Activated CD4-positive, alpha-beta T cell treated with anti-CD3 and anti-CD28 coated beads for 36 hours (primary cell): Measurements from ENCODE around the gene CD247. TPM values are rescaled to one million over a fixed set of nuclear protein-coding genes. Genes with fewer than 3 reads are reported as not detected.

Experiments used
- ATAC-seq: fragments of 200-7000 bp; cut with Tn5 transposase; one replicate; pipeline ENCODE4 v1.10.0; 2021; ENCODE audit warnings: mild to moderate bottlenecking, moderate library complexity
- CTCF ChIA-PET: fragments of 350-600 bp; sonication (Branson Sonifier 250); formaldehyde crosslinking; loops from one replicate; lab custom pipeline; 2021; ENCODE audit warnings: antibody characterized with exemption; lab: Charles Lee
- POLR2A ChIA-PET: fragments of 350-600 bp; sonication (Branson Sonifier 250); formaldehyde crosslinking; loops from one replicate; lab custom pipeline; 2021; ENCODE audit warnings: antibody characterized with exemption, inconsistent platforms; lab: Charles Lee
- DNase-seq: peaks from one replicate; pipeline ENCODE4 v3.0.0-alpha.2; 2020
- H3K27ac Mint-ChIP-seq: one replicate; pipeline ENCODE4 v1.8.0; 2021; ENCODE audit warnings: mixed read lengths
- H3K27me3 Mint-ChIP-seq: one replicate; pipeline ENCODE4 v1.8.0; 2021; ENCODE audit warnings: mixed read lengths
- H3K36me3 Mint-ChIP-seq: one replicate; pipeline ENCODE4 v1.8.0; 2021; ENCODE audit warnings: low read depth, mixed read lengths
- H3K4me1 Mint-ChIP-seq: one replicate; pipeline ENCODE4 v1.8.0; 2021; ENCODE audit warnings: mixed read lengths
- H3K4me3 Mint-ChIP-seq: one replicate; pipeline ENCODE4 v1.8.0; 2021; ENCODE audit warnings: mild to moderate bottlenecking, moderate library complexity, mixed read lengths
- H3K9me3 Mint-ChIP-seq: one replicate; pipeline ENCODE4 v1.8.0; 2021; ENCODE audit warnings: low read depth, mixed read lengths
- intact Hi-C, 2 experiments: fragments of 100-400 bp; cut with DNase I in 1 of 2; cut with micrococcal nuclease in 1 of 2; formaldehyde crosslinking; loops; one replicate each; pipeline versions ENCODE4 v1.14.2 to v1.15.1; 2022 to 2024; cut with DNase I, micrococcal nuclease
- total RNA-seq, 2 experiments: library from RNA; stranded (reverse); gene quantifications; one replicate each; pipeline ENCODE4 v1.2.3, GENCODE V29; 2021

The CD247 gene
- total RNA-seq, 2 experiments from 2014 or later, result 149 TPM

- Mint-ChIP-seq H3K27ac (peak overlapping the region; percentile 38), H3K27me3 (no peaks in the 10 kb centered on the region), H3K4me1 (peaks cover 33% of the 10 kb centered on the region), H3K4me3 (peak overlapping the region; percentile 77), H3K36me3 (no peaks in the 10 kb centered on the region), H3K9me3 (no peaks in the 10 kb centered on the region)
- CTCF ChIA-PET, result interaction anchor here (0.6 to 2.9 kb wide), 24 partner anchors 10 to 588 kb away, joined by 3 to 21 read pairs (median 4); no protein-coding TSS in a partner anchor
- ATAC-seq, result peak; percentile 16
- DNase-seq, result peak; percentile 10
- POLR2A ChIA-PET, result interaction anchor here (0.8 to 1.0 kb wide), 5 partner anchors 11 to 333 kb away, joined by 3 to 6 read pairs (median 5); partner anchors contain the start of gene POU2F1
- intact Hi-C loops, result loop anchor here (5.0 to 10.0 kb wide), 4 partner anchors 78 to 677 kb away; partner anchors contain the start of genes RCSD1 (in 1 of the 2) and TADA1 (in 1 of the 2)
These were observed 35.9 kb upstream of the CD247 start for GRCh38 chr1:167554028-167554779.

- no peaks in the 10 kb centered on the region for H3K36me3 Mint-ChIP-seq
- no peaks in the 10 kb centered on the region for H3K27me3 Mint-ChIP-seq
- H3K4me1 Mint-ChIP-seq, result peaks cover 33% of the 10 kb centered on the region
- intact Hi-C loops, result loop anchor here (1.0 to 10.0 kb wide), 9 partner anchors 36 to 676 kb away; partner anchors contain the start of genes POU2F1 (in 1 of the 2), RCSD1 (in 1 of the 2) and TADA1 (in 1 of the 2)
- H3K27ac Mint-ChIP-seq, result peak within 1 kb of the TSS; percentile 38
- ChIA-PET CTCF (interaction anchor here (0.6 to 3.4 kb wide), 29 partner anchors 9 to 587 kb away, joined by 3 to 21 read pairs (median 4); no protein-coding TSS in a partner anchor), POLR2A (interaction anchor here (0.5 to 1.0 kb wide), 6 partner anchors 12 to 333 kb away, joined by 3 to 6 read pairs (median 4); partner anchors contain the start of gene POU2F1)
- peak; percentile 100 for ATAC-seq
- no peaks in the 10 kb centered on the region for H3K9me3 Mint-ChIP-seq
- H3K4me3 Mint-ChIP-seq, result peak within 1 kb of the TSS; percentile 77
- peak; percentile 94 for DNase-seq
These were observed 35.1 kb upstream of the CD247 start, which contains the start of gene CREG1 for GRCh38 chr1:167553136-167554027. TSS of gene CREG1 (minus strand) at chr1:167553762.

GRCh38 chr1:167551362-167551761 is 33.0 kb upstream of the CD247 start:
- Mint-ChIP-seq H3K36me3 (peaks cover 4% of the 10 kb centered on the region), H3K4me1 (peaks cover 35% of the 10 kb centered on the region), H3K4me3 (no peak overlapping the region), H3K27me3 (no peaks in the 10 kb centered on the region), H3K27ac (no peak overlapping the region), H3K9me3 (no peaks in the 10 kb centered on the region)
- intact Hi-C loops, result loop anchor here (5.0 to 10.0 kb wide), 4 partner anchors 81 to 674 kb away; partner anchors contain the start of genes RCSD1 (in 1 of the 2) and TADA1 (in 1 of the 2)
- CTCF ChIA-PET, result interaction anchor here (1.2 to 3.4 kb wide), 5 partner anchors 11 to 282 kb away, joined by 3 to 36 read pairs (median 5); no protein-coding TSS in a partner anchor
- DNase-seq (no peak), ATAC-seq (no peak)
- POLR2A ChIA-PET, result interaction anchor here (0.5 kb wide), 1 partner anchor 116 kb away, joined by 3 read pairs; no protein-coding TSS in a partner anchor

- no peak overlapping the region for H3K27ac Mint-ChIP-seq
- ATAC-seq, result no peak
These were observed 30.0 kb upstream of the CD247 start for GRCh38 chr1:167548059-167548932.

GRCh38 chr1:167546935-167547334 is 28.6 kb upstream of the CD247 start:
- Mint-ChIP-seq H3K4me1 (peaks cover 28% of the 10 kb centered on the region), H3K36me3 (peaks cover 8% of the 10 kb centered on the region), H3K4me3 (no peak overlapping the region), H3K27me3 (no peaks in the 10 kb centered on the region), H3K9me3 (no peaks in the 10 kb centered on the region), H3K27ac (peak overlapping the region; percentile 42)
- DNase-seq, result no peak
- ChIA-PET CTCF (interaction anchor here (0.6 kb wide), 1 partner anchor 158 kb away, joined by 5 read pairs; no protein-coding TSS in a partner anchor), POLR2A (interaction anchor here (0.6 kb wide), 1 partner anchor 157 kb away, joined by 4 read pairs; no protein-coding TSS in a partner anchor)
- ATAC-seq, result no peak
- intact Hi-C loops, result no loop called here

More at GRCh38 chr1:167548059-167548932, 30.0 kb upstream of the CD247 start:
- Mint-ChIP-seq H3K4me1 (peaks cover 30% of the 10 kb centered on the region), H3K36me3 (peaks cover 8% of the 10 kb centered on the region), H3K27me3 (no peaks in the 10 kb centered on the region), H3K4me3 (no peak overlapping the region), H3K9me3 (no peaks in the 10 kb centered on the region)
- ChIA-PET CTCF (interaction anchor here (0.6 to 3.1 kb wide), 11 partner anchors 8 to 1483 kb away, joined by 3 to 36 read pairs (median 3); no protein-coding TSS in a partner anchor), POLR2A (no interaction called here)
- DNase-seq, result no peak
- intact Hi-C loops, result no loop called here

- intact Hi-C loops, result no loop called here
- H3K36me3 Mint-ChIP-seq, result peaks cover 8% of the 10 kb centered on the region
- no peaks in the 10 kb centered on the region for H3K9me3 Mint-ChIP-seq
- ATAC-seq, result no peak
- CTCF ChIA-PET, result interaction anchor here (0.6 to 1.3 kb wide), 2 partner anchors 10 to 280 kb away, joined by 3 read pairs; no protein-coding TSS in a partner anchor
- H3K27me3 Mint-ChIP-seq, result no peaks in the 10 kb centered on the region
- no peak overlapping the region for H3K27ac Mint-ChIP-seq
- POLR2A ChIA-PET, result no interaction called here
- H3K4me1 Mint-ChIP-seq, result peaks cover 28% of the 10 kb centered on the region
- H3K4me3 Mint-ChIP-seq, result no peak overlapping the region
- no peak for DNase-seq
These were observed 27.0 kb upstream of the CD247 start for GRCh38 chr1:167545349-167545748.

- Mint-ChIP-seq H3K9me3 (no peaks in the 10 kb centered on the region), H3K27me3 (no peaks in the 10 kb centered on the region), H3K4me1 (peaks cover 31% of the 10 kb centered on the region), H3K4me3 (no peak overlapping the region), H3K36me3 (peaks cover 8% of the 10 kb centered on the region), H3K27ac (peak overlapping the region; percentile 23)
- peak; percentile 21 for ATAC-seq
- ChIA-PET CTCF (interaction anchor here (0.6 to 1.3 kb wide), 5 partner anchors 9 to 279 kb away, joined by 3 read pairs; partner anchors contain the start of gene CREG1), POLR2A (no interaction called here)
- peak; percentile 45 for DNase-seq
- intact Hi-C loops, result loop anchor here in 1 of 2 experiments (5.0 kb wide), 1 partner anchor 422 kb away; no protein-coding TSS in a partner anchor
These were observed 26.2 kb upstream of the CD247 start for GRCh38 chr1:167544447-167545093.

- ATAC-seq (no peak), DNase-seq (no peak)
- Mint-ChIP-seq H3K4me3 (no peak overlapping the region), H3K27ac (no peak overlapping the region), H3K27me3 (no peaks in the 10 kb centered on the region), H3K9me3 (no peaks in the 10 kb centered on the region), H3K4me1 (peaks cover 40% of the 10 kb centered on the region), H3K36me3 (peaks cover 8% of the 10 kb centered on the region)
- CTCF ChIA-PET, result interaction anchor here (0.7 to 1.2 kb wide), 5 partner anchors 9 to 106 kb away, joined by 3 to 4 read pairs (median 3); no protein-coding TSS in a partner anchor
- intact Hi-C loops, result loop anchor here in 1 of 2 experiments (5.0 kb wide), 1 partner anchor 421 kb away; no protein-coding TSS in a partner anchor
- POLR2A ChIA-PET, result no interaction called here
These were observed 25.1 kb upstream of the CD247 start for GRCh38 chr1:167543199-167543990.
